Activated CD4-positive, alpha-beta T cell treated with anti-CD3 and anti-CD28 coated beads, Interleukin-2, Interleukin-4, amounts not matched to agents 100 ng/mL and 50 ng/mL, durations not matched to agents 16 hours and 8 hours (primary cell): Measurements from ENCODE around the gene APOBEC3B.
"Not testable (repeated sequence)": the region's sequence is repeated elsewhere in the genome, so short reads cannot be mapped to it uniquely, and the experiment has no call there.

Experiments
- DNase-seq: peaks from one replicate; pipeline ENCODE4 v3.0.0-alpha.2; 2020; ENCODE audit warnings: low spot score

Gene APOBEC3B

DNA sequence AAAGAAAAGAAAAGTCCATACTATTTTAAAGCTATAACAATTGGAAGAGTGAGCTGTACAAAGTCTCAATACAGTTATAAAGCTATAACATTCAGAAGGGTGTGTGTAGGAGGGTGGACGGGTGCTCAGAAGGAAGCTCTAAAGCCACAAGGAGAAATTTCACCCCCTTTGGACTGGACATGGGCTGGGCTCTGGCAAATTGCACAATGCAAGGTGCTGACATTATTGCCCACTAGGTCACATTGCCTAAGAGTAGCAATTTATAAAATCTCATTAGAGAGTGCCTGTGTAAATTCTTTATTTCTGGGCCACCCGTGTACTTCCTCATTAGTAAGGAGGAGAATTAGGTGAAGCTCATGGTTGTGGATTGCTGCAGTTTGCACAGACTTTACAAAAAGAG, 30.4 kb upstream of the APOBEC3B start:
- DNase-seq = no peak

DNA sequence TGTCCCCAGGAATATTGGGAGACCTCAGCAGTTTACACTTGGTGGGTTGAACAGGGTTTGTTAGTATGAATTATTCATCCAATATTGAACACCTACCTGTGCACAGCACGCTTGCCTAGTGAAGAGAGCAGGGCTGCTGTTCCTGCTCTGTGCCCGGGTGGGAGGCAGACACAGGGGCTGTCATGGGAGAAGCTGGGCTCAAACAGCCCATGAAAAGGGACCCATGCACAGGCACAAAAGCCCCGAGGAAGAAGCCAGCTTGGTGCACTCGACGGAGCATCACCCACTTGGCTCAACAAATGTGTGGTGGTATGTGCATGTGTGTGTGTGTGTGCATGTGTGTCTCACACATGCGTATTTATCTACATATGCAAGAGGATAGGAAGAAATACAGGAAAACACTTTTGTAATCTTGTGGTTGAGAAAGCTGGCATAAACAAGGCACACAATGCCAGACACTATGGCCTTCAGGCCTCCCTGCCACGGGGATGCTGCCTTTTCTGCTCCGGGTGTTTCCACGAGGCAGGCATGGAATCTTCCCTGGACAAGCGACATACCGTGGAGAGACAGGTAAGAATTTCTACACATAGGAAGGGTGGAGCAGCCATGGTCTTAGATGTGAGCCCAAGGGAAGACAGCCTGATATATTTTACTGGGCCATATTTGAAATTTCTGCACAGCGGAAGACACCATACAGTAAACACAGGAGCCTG, 29.7 kb upstream of the APOBEC3B start:
- no peak for DNase-seq

DNA sequence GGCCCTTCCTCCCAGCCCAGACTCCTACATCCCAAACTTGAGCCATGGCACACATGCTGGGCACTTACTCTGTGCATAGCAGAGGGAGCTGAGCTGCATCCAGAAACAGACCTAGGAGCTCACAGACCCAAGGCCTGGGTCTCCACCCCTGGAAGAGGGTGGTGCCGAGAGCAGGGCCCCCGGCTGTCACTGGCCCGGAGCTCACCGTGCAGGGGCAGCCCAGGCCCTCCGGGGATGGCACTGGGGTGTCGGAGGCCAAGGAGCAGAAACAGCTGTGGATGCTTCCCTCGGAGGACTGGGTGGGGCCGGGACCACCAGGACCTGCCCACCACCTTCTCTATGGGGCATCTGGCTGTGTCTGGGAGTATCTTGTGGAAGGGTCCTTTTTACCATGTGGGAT, 29.1 kb upstream of the APOBEC3B start:
- DNase-seq = no peak

DNA sequence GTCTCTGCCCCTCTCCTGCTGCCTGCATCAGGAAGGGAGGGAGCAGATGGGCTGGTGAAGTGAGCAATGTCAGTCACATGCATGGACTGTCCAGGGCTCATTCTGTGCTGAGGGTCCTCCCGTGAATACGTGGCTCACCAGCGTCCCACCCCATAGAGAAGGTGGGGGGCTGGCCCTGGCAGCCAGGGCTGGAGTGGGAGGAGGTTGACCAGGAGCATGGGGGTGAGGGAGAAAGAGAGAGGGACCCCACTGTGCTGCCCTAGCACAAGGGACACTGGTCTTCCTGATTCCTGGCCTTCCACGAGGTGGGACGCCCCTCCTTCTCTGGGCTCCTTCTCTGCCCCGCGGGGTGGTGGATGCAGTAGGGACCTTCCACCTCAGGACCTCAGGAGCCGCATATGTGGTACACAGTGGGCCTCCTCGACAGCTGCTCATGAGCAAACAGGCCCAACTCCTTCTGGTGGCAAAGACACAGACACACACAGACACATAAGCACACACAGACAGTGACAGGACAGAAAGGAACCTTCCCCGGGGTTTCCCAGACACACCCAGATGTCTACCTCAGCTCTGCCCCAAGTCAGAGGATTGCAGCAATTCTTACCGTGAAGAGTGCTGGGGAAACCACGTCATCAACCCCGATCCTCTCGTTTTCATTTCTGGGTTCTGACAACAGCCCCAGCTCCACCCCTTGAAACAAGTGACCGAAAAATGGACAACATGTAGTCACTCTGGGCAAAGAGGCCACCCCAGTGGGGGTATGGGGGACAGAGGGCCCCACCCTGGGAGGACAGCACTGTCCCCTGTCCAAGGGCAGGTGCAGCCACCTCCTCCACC, 28.4 kb upstream of the APOBEC3B start:
- DNase-seq = peak; percentile 89

DNA sequence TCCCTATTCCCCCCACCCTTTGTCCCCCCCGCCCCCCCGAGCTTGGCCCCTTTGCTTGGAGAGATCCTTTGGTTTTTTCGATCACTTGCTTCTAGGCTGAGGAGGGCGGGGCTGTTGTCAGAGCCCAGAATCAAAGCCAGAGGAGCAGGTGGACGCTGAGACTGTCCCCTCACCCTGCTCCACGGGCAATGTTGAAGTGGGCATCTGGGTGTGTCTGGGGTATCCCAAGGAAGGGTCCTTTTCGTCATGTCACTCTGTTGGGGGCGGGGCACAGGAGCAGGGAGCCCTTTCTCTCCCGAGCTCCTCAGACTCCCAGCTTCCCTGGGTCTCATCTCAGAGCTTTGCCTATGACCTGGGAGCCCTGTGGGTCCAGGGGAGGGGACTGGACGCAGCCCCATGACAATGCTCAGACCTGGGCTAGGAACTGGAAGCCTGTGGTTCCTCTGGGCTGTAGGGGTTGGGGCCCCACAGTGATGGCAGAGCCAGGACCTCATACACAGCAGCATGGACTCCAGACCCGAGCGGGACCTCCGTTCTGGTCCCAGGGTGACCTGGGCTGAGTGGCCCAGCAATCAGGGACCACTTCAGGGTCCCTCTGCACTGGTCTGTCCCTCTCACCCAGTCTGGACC, 27.6 kb upstream of the APOBEC3B start:
- DNase-seq = no peak

DNA sequence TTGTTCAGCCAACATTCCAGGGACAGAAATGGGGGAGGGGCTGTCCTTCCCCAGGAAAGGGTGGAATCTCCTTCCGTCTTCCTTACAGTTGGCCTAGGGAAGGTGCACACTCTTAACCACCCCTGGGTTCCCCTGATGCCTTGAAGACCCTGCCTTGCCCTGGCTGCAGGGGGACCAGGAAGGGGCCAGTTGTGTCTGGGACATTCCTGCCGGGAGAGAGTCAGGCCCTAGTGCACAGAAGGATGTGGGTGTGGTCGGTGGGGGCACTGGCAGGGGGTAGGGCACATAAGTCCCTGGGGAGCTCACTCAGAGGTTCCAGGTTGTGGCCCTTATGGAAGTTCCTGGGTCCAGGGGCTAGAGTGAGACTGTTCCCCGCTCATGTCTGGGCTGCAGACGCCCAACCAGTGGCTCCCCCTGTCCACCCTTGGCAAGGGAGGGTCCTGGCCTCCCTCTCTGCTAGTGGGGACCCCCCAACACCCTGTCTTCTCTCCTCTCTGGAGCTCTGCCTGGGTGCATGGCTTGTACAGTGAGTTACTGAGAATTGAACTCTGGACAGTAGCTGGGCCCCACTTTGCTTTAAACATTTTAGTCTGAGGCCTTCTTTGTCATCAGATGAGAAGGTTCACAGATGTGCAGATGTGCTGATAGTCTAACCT, 26.8 kb upstream of the APOBEC3B start:
- no peak for DNase-seq

DNA sequence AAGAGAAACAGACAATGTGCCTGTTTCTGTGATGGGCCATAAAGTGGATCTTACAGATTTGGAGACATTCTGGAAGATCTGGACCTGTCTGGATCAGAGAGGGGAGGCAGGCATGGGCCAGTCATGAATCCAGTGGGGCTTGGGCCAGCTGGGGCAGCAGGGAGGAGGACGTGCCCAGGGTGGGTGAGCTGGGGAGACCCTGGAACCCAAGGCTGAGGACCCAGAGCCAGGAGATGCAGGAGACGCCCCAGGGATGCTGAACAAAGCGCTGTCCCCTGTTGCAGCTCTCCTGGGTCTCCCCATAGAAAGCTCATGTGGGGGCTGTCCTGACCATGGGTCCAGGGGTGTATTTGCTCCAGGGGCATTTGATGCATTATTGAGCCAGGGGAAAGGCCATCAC, 26.2 kb upstream of the APOBEC3B start:
- DNase-seq = no peak

DNA sequence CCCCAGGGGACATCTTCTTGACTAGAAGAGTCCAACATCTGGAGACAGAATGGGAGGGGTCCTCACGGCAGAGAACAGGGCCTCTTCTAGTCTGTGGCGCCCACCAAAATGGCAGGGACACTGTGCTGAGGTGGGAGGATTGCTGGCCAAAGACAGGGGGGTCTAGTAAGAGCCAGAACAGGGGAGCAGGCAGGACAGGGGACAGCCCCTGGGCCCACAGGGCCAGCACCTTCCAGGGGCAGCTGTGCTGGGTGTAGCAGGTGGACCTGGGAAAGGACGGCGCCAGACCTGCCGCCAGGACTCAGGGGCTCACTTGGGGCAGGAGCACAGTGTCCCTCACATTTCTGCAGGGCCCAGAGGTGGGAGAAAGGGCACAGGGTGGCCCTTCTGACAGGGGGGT, 25.6 kb upstream of the APOBEC3B start:
- DNase-seq = no peak

DNA sequence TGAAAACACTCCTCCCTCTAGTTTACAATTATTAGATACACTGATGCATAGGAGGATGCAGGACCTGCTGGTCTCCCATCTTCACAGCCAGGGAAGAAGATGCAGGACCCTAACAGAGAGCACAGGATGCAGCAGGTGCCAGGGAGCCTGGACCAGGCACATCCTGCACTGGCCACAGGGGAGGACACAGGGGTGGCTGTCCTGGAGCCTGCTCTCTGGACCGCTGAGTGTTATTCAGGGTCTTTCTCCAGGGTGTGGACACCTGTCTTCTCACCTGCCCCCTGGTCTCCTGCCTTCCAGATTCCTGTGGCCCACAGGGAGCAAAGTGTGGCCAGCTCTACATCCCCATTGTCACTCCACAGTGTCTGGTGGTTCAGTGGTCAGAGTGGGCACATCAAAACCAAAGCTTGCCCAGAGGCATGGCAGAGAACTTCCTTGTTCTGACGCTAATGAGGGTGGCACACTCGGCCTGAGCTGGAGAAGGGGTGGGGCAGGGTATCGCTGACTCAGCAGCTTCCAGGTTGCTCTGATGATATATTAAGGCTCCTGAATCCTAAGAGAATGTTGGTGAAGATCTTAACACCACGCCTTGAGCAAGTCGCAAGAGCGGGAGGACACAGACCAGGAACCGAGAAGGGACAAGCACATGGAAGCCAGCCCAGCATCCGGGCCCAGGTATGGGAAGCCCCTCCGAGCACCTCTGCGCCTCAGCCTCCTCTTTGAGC, 24.9 kb upstream of the APOBEC3B start, which contains the start of gene APOBEC3A:
TSS of gene APOBEC3A (plus strand) at position 564 of the 725 bp plus-strand sequence. CDS start at position 647, 83 bp downstream.
- no peak for DNase-seq

DNA sequence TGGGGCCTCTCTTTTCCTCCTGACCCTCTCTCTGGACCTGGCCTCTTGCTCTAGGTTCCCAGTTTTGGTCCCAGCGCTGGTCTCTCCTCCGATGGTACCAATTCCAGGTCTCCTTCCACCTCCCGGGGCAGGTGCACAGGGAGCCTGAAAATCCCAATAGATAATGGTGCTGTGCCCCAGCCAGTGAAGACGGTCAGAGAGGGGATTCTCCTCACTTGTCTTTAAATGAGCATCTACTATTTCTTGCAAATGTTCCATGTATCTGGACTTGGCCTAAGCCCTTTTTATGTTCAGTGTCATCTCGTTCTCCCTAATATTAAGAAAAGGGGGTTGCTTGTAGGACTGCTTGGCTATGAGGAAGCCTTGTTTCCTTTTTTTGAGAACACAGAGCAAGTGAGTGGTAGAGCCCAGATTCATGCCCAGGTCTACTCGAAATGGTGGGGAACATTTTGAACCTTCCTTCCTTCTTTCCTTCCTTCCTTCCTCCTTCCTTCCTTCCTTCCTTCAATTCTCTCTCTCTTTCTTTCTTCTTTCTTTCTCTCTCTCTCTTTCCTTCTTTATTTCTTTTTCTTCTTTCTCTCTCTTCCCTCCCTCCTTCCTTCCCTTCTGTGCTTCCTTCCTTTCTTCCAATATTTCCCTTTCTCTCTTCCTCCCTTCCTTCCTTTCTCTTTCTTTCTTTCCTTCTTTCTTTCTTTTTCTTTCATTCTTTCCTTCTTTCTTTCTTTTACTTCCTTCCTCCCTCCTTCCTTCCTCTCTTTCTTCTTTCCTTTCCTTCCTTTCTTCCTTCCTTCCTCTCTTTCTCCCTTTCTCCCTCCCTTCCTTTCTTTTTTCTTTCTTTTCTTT, 24.1 kb upstream of the APOBEC3B start:
- no peak for DNase-seq

DNA sequence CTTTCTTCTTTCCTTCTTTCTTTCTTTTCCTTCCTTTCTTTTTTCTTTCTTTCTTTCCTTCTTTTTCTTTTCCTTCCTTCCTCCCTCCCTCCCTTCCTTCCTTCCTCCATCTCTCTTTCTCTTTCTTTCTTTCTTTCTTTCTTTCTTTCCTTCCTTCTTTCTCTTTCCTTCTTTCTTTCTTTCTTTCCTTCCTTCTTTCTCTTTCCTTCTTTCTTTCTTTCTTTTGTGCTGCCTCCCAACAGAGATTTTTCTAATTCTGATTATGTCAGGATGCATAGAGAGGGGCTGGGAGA, 23.6 kb upstream of the APOBEC3B start:
- not testable (repeated sequence) for DNase-seq

DNA sequence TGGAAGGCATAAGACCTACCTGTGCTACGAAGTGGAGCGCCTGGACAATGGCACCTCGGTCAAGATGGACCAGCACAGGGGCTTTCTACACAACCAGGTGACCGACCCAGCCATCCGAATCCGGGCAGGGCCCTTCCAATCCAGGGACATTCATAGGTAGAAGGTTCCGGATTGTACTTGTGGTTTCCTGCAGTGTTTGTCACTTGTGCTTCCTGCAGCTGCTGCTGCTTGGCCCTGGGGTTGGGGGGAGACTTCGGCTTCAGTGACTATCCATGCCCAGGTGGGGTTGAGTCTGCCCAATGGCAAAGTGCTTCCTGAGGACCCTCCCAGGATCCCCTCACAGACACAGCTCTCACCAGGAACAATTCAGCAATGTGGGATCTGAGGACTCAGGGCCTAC, 22.6 kb upstream of the APOBEC3B start:
- no peak for DNase-seq

DNA sequence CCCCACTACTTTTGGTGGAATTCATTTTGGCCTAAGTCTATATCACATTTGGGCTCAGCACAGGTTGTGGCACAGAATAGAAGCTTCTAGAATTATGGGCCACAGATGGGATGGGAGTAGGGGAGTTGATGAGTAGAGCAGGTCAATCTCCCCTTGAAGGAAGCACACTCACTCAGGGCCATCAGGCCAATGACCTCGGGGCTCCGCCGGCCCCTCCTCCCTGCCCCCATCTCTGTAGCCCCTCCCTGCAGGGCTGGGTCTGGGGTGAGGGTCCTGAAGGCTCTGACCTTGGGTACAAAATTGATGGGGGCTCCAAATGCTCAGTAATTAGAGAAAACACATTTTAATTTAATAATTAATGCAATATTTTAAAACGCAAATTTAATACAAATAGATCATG, 21.5 kb upstream of the APOBEC3B start:
- not testable (repeated sequence) for DNase-seq

DNA sequence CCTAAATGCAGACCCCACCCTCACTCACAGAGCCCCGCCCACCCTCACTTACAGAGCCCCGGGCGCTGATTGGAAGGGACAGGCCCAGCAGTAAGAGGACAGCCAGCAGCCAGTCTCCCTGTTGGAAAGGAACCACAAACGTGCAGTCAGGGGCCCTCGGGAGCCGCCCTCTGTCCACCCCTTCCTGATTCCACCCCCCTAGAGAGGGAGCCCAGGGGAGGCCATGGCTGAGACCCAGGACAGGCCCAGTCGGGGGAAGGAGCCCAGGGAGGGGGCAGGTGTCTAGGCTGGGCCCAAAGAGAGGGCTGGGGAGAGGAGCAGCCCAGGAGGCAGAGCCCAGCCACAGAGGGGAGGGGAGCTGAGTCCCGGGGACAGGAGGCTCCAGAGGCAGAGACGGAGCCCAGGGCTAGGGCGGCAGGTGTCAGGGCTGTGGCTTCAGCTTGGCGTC, 18.8 kb upstream of the APOBEC3B start:
- DNase-seq = not testable (repeated sequence)

DNA sequence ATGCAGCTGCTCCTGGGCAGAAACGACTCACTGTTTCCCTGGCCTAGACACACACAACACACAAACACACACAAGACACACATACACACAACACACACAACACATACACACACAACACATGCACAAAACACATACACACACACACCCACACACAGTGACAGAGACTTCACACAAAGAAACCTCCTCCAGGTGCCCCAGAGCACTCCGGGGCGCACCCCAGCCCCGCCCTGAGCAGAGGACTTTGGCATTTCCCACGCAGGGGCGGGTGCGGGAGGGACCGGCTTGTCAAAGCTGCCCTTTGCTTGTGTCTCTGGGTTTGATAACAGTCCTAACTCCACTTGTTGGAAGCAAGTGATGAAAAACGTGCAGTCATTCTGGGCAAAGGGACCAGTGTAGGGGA, 18.3 kb upstream of the APOBEC3B start:
- DNase-seq = no peak

DNA sequence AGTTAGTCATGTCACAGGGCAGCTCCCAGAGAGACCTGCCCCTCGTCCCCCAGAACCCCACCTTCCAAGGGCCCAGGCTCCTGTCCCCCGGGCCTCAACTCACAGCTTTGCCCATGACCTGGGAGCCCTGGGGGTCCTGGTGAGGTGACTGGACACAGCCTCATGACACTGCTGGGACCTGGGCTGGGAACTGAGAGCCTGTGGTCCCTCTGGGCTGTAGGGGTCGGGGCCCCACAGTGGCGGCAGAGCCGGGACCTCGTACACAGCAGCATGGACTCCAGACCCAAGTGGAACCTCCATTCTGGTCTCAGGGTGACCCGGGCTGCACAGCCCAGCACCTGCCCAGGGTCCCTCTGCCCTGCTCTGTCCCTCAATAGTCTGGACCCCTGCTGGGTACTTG, 17.8 kb upstream of the APOBEC3B start:
- DNase-seq = no peak

DNA sequence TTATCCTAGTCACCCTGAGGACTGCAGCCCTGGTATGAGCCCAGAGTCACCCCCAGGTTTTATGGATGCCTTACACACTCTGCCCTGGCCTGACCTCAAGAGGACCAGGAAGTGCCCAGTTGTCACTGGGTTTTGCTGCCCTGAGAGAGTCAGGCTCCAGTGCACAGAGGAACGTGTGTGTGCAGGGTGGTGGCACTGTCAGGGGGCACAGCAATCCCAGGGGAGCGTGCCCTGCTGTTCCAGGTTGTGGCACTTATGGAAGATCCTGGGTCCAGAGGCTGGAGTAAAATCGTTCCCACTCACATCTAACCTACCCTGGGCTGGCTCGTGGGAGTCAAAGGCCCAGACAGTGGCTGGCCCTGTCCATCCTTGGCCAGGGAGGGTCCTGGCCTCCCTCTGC, 17.2 kb upstream of the APOBEC3B start:
- no peak for DNase-seq

DNA sequence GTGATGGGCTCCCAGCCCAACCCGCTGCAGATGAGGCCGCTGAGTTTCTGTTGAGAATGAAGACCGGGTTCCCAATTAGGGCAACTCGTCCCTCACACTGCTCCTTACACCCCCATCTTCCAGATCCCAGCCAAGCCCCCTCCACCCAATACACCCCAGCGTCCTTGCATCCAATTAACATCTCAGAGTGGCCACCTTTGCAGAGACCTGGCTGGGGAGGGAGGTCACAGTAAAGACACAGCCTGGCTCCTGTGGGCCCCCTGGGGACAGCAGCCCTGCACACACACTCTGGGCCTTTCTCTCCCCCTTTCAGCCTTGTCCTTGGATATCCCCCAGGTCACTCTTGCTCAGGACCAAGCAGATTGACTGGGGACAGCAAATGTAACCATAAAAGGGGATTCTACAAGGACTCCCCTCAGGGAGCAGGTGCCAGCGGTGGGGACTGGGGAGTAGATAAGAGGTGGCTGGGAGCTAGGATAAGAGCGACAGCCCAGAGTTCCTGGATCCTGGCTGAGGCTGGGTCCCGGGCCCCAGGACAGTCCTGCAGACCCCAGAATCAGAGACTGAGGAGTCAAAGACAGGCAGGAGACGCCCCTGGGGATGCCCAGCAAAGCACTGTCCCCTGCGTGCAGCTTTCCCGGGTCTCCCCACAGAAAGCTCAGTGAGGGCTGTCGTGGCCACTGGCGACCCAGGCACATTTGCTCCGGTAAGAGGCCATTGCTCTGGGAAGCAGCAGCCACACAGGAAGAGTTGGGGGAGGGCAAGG, 16.4 kb upstream of the APOBEC3B start:
- no peak for DNase-seq

DNA sequence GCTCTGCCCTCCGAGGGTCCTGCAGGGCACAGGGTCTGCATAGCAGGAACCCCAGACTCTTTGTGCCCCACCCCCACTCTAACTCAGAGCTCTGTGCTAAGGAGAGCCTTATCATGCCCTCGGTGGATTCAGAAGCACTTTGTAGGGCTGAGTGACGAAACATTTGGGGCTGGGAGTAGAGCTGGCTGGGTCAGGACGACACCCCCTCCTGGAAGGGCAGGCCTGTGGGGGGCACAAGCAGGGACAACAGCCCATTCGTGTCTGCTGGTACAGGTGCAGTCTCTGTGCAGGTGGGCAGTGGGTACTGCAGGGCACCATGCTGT, 15.8 kb upstream of the APOBEC3B start:
- no peak for DNase-seq

DNA sequence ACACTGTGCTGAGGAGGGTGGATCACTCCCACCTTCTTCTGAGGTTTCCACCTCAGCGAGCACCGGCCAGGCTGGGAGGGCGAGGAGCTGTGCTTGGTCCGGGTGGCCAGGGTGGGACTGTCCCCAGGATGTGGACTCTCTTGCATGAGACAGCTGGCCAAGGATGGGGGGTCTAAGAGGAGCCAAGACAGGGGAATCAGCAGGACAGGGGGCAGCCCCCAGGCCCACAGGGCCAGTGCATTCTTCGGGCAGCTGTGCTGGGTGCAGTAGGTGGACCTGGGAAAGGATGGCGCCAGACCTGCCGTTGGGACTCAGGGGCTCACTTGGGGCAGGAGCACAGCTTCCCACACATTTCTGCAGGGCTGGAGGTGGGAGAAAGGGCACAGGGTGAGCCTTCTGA, 15.2 kb upstream of the APOBEC3B start:
- DNase-seq = no peak
